HEK293 (cell line): ENCODE measurements around the gene SEMA7A.

Experiments
- GLIS2 ChIP-seq: fragments of 450-650 bp; formaldehyde crosslinking; IDR thresholded peaks from 2 replicates; pipeline ENCODE4 v1.5.1; 2016; ENCODE audit warnings: missing biosample characterization, missing genetic modification characterization
- HOXA7 ChIP-seq: sonication (generic); formaldehyde crosslinking; IDR thresholded peaks from 2 replicates; pipeline ENCODE4 v1.8.1; 2022; ENCODE audit warnings: missing genetic modification reagents, borderline replicate concordance
- KLF1 ChIP-seq: fragments of 450-650 bp; formaldehyde crosslinking; IDR thresholded peaks from 2 replicates; pipeline ENCODE4 v1.5.1; 2016; ENCODE audit warnings: missing biosample characterization, missing genetic modification characterization
- MYNN ChIP-seq: fragments of 450-650 bp; formaldehyde crosslinking; IDR thresholded peaks from 2 replicates; pipeline ENCODE4 v1.5.1; 2016; ENCODE audit warnings: missing biosample characterization, missing genetic modification characterization, borderline replicate concordance
- OSR2 ChIP-seq: fragments of 450-650 bp; formaldehyde crosslinking; IDR thresholded peaks from 2 replicates; pipeline ENCODE4 v1.5.1; 2016; ENCODE audit warnings: missing biosample characterization, missing genetic modification characterization
- OVOL3 ChIP-seq: fragments of 450-650 bp; formaldehyde crosslinking; IDR thresholded peaks from 2 replicates; pipeline ENCODE4 v1.5.1; 2016; ENCODE audit warnings: missing biosample characterization, missing genetic modification characterization
- REPIN1 ChIP-seq: fragments of 450-650 bp; formaldehyde crosslinking; IDR thresholded peaks from 2 replicates; pipeline ENCODE4 v1.5.1; 2017; ENCODE audit warnings: missing biosample characterization, missing genetic modification characterization, low read depth
- ZBTB17 ChIP-seq: fragments of 450-650 bp; formaldehyde crosslinking; IDR thresholded peaks from 2 replicates; pipeline ENCODE4 v1.5.1; 2016; ENCODE audit warnings: missing biosample characterization, missing genetic modification characterization
- ZBTB20 ChIP-seq: fragments of 450-650 bp; formaldehyde crosslinking; IDR thresholded peaks from 2 replicates; pipeline ENCODE4 v1.5.1; 2016; ENCODE audit warnings: missing biosample characterization, missing genetic modification characterization
- ZFP37 ChIP-seq: fragments of 450-650 bp; formaldehyde crosslinking; IDR thresholded peaks from 2 replicates; pipeline ENCODE4 v1.5.1; 2016; ENCODE audit warnings: missing biosample characterization, missing genetic modification characterization
- ZFP69B ChIP-seq: fragments of 450-650 bp; formaldehyde crosslinking; IDR thresholded peaks from 2 replicates; pipeline ENCODE4 v1.5.1; 2016; ENCODE audit warnings: missing biosample characterization, missing genetic modification characterization
- ZNF112 ChIP-seq: fragments of 450-650 bp; formaldehyde crosslinking; IDR thresholded peaks from 2 replicates; pipeline ENCODE4 v1.5.0; 2017; ENCODE audit warnings: missing biosample characterization, missing genetic modification characterization
- ZNF18 ChIP-seq: fragments of 450-650 bp; formaldehyde crosslinking; IDR thresholded peaks from 2 replicates; pipeline ENCODE4 v1.5.1; 2016; ENCODE audit warnings: missing biosample characterization, missing genetic modification characterization
- ZNF23 ChIP-seq: fragments of 450-650 bp; formaldehyde crosslinking; IDR thresholded peaks from 2 replicates; pipeline ENCODE4 v1.5.1; 2016; ENCODE audit warnings: missing biosample characterization, missing genetic modification characterization, borderline replicate concordance
- ZNF366 ChIP-seq: fragments of 450-650 bp; formaldehyde crosslinking; conservative IDR thresholded peaks from 2 replicates; pipeline ENCODE4 v1.5.1; 2016; ENCODE audit warnings: missing biosample characterization, missing genetic modification characterization
- ZNF394 ChIP-seq: fragments of 450-650 bp; formaldehyde crosslinking; IDR thresholded peaks from 2 replicates; pipeline ENCODE4 v1.5.1; 2016; ENCODE audit warnings: missing biosample characterization, missing genetic modification characterization, mild to moderate bottlenecking, moderate library complexity, borderline replicate concordance
- ZNF48 ChIP-seq: fragments of 450-650 bp; formaldehyde crosslinking; IDR thresholded peaks from 2 replicates; pipeline ENCODE4 v1.5.1; 2016; ENCODE audit warnings: missing biosample characterization, missing genetic modification characterization
- ZNF501 ChIP-seq: fragments of 450-650 bp; formaldehyde crosslinking; IDR thresholded peaks from 2 replicates; pipeline ENCODE4 v1.5.1; 2016; ENCODE audit warnings: missing biosample characterization, missing genetic modification characterization
- ZNF513 ChIP-seq: fragments of 450-650 bp; IDR thresholded peaks from 2 replicates; pipeline ENCODE4 v1.5.1; 2018; ENCODE audit warnings: missing biosample characterization, missing genetic modification characterization
- ZNF549 ChIP-seq: fragments of 450-650 bp; IDR thresholded peaks from 2 replicates; pipeline ENCODE4 v1.5.1; 2018; ENCODE audit warnings: missing biosample characterization, missing genetic modification characterization, mild to moderate bottlenecking, inconsistent platforms, moderate library complexity
- ZNF621 ChIP-seq: fragments of 450-650 bp; formaldehyde crosslinking; IDR thresholded peaks from 2 replicates; pipeline ENCODE4 v1.5.1; 2017; ENCODE audit warnings: missing biosample characterization, missing genetic modification characterization
- ZNF624 ChIP-seq: fragments of 450-650 bp; formaldehyde crosslinking; IDR thresholded peaks from 2 replicates; pipeline ENCODE4 v1.5.1; 2017; ENCODE audit warnings: missing biosample characterization, missing genetic modification characterization
- ZNF677 ChIP-seq: fragments of 450-650 bp; IDR thresholded peaks from 2 replicates; pipeline ENCODE4 v1.5.0; 2018; ENCODE audit warnings: missing biosample characterization, mild to moderate bottlenecking, missing genetic modification characterization, moderate library complexity
- ZNF791 ChIP-seq: fragments of 450-650 bp; formaldehyde crosslinking; IDR thresholded peaks from 2 replicates; pipeline ENCODE4 v1.5.1; 2016; ENCODE audit warnings: missing biosample characterization, missing genetic modification characterization
- ZNF830 ChIP-seq: fragments of 450-650 bp; IDR thresholded peaks from 2 replicates; pipeline ENCODE4 v1.5.0; 2018; ENCODE audit warnings: missing biosample characterization, missing genetic modification characterization, low read depth, mild to moderate bottlenecking, moderate library complexity
- ZSCAN16 ChIP-seq: fragments of 450-650 bp; formaldehyde crosslinking; IDR thresholded peaks from 2 replicates; pipeline ENCODE4 v1.5.1; 2016; ENCODE audit warnings: missing biosample characterization, missing genetic modification characterization
- ZSCAN30 ChIP-seq: fragments of 450-650 bp; IDR thresholded peaks from 2 replicates; pipeline ENCODE4 v1.5.1; 2018; ENCODE audit warnings: missing biosample characterization, mild to moderate bottlenecking, missing genetic modification characterization, moderate library complexity
- TF ChIP-seq, protein P1 (sequence below): fragments of 450-650 bp; formaldehyde crosslinking; IDR thresholded peaks from 2 replicates; pipeline ENCODE4 v1.5.1; 2016; ENCODE audit warnings: missing biosample characterization, missing genetic modification characterization
- TF ChIP-seq, protein P2 (sequence below): fragments of 450-650 bp; formaldehyde crosslinking; IDR thresholded peaks from 2 replicates; pipeline ENCODE4 v1.5.1; 2017; ENCODE audit warnings: missing biosample characterization, missing genetic modification characterization
- TF ChIP-seq, protein P3 (sequence below): fragments of 450-650 bp; formaldehyde crosslinking; IDR thresholded peaks from 2 replicates; pipeline ENCODE4 v1.5.1; 2017; ENCODE audit warnings: missing biosample characterization, missing genetic modification characterization
- TF ChIP-seq, protein P4 (sequence below): fragments of 450-650 bp; formaldehyde crosslinking; IDR thresholded peaks from 2 replicates; pipeline ENCODE4 v1.5.1; 2017; ENCODE audit warnings: missing biosample characterization, missing genetic modification characterization

The SEMA7A gene

GRCh38 chr15:74433592-74434262 is at the start of gene SEMA7A (continued):
- no peak for TF ChIP-seq ZNF18 (tag by site-specific recombination)
- no peak for TF ChIP-seq ZNF366 (tag by site-specific recombination)
- no peak for TF ChIP-seq ZNF48 (tag by site-specific recombination)
- TF ChIP-seq ZFP69B (tag by site-specific recombination): no peak
- TF ChIP-seq, protein P1, sequence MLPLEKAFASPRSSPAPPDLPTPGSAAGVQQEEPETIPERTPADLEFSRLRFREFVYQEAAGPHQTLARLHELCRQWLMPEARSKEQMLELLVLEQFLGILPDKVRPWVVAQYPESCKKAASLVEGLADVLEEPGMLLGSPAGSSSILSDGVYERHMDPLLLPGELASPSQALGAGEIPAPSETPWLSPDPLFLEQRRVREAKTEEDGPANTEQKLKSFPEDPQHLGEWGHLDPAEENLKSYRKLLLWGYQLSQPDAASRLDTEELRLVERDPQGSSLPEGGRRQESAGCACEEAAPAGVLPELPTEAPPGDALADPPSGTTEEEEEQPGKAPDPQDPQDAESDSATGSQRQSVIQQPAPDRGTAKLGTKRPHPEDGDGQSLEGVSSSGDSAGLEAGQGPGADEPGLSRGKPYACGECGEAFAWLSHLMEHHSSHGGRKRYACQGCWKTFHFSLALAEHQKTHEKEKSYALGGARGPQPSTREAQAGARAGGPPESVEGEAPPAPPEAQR (tag by site-specific recombination): no peak
- TF ChIP-seq ZBTB17 (tag by site-specific recombination): peak; percentile 33; the same call in 1 of the 2 replicates
- TF ChIP-seq ZSCAN16 (tag by site-specific recombination): no peak
- no peak for TF ChIP-seq ZNF624 (tag by site-specific recombination)
- no peak for TF ChIP-seq HOXA7
- TF ChIP-seq OVOL3 (tag by site-specific recombination): no peak
- TF ChIP-seq ZNF112 (tag by site-specific recombination): no peak
- TF ChIP-seq, protein P2, sequence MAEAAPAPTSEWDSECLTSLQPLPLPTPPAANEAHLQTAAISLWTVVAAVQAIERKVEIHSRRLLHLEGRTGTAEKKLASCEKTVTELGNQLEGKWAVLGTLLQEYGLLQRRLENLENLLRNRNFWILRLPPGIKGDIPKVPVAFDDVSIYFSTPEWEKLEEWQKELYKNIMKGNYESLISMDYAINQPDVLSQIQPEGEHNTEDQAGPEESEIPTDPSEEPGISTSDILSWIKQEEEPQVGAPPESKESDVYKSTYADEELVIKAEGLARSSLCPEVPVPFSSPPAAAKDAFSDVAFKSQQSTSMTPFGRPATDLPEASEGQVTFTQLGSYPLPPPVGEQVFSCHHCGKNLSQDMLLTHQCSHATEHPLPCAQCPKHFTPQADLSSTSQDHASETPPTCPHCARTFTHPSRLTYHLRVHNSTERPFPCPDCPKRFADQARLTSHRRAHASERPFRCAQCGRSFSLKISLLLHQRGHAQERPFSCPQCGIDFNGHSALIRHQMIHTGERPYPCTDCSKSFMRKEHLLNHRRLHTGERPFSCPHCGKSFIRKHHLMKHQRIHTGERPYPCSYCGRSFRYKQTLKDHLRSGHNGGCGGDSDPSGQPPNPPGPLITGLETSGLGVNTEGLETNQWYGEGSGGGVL (tag by site-specific recombination): peak; percentile 56; the same call in 1 of the 2 replicates
- TF ChIP-seq ZNF830: no peak
- TF ChIP-seq MYNN (tag by site-specific recombination): no peak
- peak; percentile 86 for TF ChIP-seq ZBTB20 (tag by site-specific recombination)
- no peak for TF ChIP-seq ZFP37 (tag by site-specific recombination)
- no peak; the same call in 1 of the 2 replicates for TF ChIP-seq GLIS2 (tag by site-specific recombination)
- no peak for TF ChIP-seq ZNF394 (tag by site-specific recombination)
- TF ChIP-seq REPIN1: no peak
- TF ChIP-seq, protein P3, sequence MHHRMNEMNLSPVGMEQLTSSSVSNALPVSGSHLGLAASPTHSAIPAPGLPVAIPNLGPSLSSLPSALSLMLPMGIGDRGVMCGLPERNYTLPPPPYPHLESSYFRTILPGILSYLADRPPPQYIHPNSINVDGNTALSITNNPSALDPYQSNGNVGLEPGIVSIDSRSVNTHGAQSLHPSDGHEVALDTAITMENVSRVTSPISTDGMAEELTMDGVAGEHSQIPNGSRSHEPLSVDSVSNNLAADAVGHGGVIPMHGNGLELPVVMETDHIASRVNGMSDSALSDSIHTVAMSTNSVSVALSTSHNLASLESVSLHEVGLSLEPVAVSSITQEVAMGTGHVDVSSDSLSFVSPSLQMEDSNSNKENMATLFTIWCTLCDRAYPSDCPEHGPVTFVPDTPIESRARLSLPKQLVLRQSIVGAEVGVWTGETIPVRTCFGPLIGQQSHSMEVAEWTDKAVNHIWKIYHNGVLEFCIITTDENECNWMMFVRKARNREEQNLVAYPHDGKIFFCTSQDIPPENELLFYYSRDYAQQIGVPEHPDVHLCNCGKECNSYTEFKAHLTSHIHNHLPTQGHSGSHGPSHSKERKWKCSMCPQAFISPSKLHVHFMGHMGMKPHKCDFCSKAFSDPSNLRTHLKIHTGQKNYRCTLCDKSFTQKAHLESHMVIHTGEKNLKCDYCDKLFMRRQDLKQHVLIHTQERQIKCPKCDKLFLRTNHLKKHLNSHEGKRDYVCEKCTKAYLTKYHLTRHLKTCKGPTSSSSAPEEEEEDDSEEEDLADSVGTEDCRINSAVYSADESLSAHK (tag by site-specific recombination): no peak
- TF ChIP-seq KLF1 (tag by site-specific recombination): no peak; the same call in 1 of the 2 replicates
- no peak for TF ChIP-seq ZNF621 (tag by site-specific recombination)
- no peak for TF ChIP-seq ZNF791 (tag by site-specific recombination)
- no peak for TF ChIP-seq ZNF23
- TF ChIP-seq ZNF677 (tag by site-specific recombination): 0 out of 2 replicates have a peak, but pooled peaks have one; percentile 10
- TF ChIP-seq, protein P4, sequence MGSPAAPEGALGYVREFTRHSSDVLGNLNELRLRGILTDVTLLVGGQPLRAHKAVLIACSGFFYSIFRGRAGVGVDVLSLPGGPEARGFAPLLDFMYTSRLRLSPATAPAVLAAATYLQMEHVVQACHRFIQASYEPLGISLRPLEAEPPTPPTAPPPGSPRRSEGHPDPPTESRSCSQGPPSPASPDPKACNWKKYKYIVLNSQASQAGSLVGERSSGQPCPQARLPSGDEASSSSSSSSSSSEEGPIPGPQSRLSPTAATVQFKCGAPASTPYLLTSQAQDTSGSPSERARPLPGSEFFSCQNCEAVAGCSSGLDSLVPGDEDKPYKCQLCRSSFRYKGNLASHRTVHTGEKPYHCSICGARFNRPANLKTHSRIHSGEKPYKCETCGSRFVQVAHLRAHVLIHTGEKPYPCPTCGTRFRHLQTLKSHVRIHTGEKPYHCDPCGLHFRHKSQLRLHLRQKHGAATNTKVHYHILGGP (tag by site-specific recombination): no peak
- no peak for TF ChIP-seq ZNF501 (tag by site-specific recombination)
- TF ChIP-seq OSR2 (tag by site-specific recombination): peak; percentile 53; the same call in 1 of the 2 replicates
- TF ChIP-seq ZSCAN30 (tag by site-specific recombination): peak; percentile 89
- no peak for TF ChIP-seq ZNF549
- TF ChIP-seq ZNF513 (tag by site-specific recombination): no peak
